ENCODE measurements around the gene SAMD13.

GRCh38 chr1:84265867-84266266 lies 35.6 kb upstream of the SAMD13 start:
- TF ChIP-seq CTCF (IDR thresholded peaks at IDR 0.05 in 2 of 3, conservative IDR thresholded peaks at IDR 0.05 in 1 of 3; ENCODE audit: control insufficient read depth in 2 of 3, extremely low read depth in 1 of 3, insufficient read depth in 1 of 3, low read depth in 3 of 3, low read length in 3 of 3) (no peak), FOXM1 (IDR thresholded peaks at IDR 0.05; ENCODE audit: low read depth, low read length) (no peak)

Measured in GM12878 (cell line).